Erythroblast (primary cell): ENCODE measurements around the gene ZBTB17.

Experiments used
- GATA1 ChIP-seq: IDR thresholded peaks from 2 replicates; pipeline ENCODE4 v1.6.1; 2011; ENCODE audit warnings: low read depth, mild to moderate bottlenecking, control low read depth, low read length, moderate library complexity
- POLR2A ChIP-seq: IDR thresholded peaks from 2 replicates; pipeline ENCODE4 v1.6.1; 2011; ENCODE audit warnings: mild to moderate bottlenecking, low read length

- TF ChIP-seq POLR2A (no peak), GATA1 (no peak)
Measured at GRCh38 chr1:15944308-15945010, 31.4 kb downstream of the ZBTB17 start.
